Trophoblast cell (in vitro differentiated cells and primary cell): ENCODE measurements around the gene GALNT7.

Experiments
- DNase-seq, 2 donors: peaks; one replicate each; pipeline ENCODE4 v3.0.0-alpha.2; 2016
- H2AFZ ChIP-seq: 2 replicates; pipeline ENCODE4 v1.6.1; 2013; ENCODE audit warnings: low read length, moderate library complexity, mild to moderate bottlenecking; ENCODE audit not compliant: insufficient read depth, poor library complexity
- H2AK5ac ChIP-seq: 2 replicates; pipeline ENCODE4 v1.6.1; 2013; ENCODE audit warnings: mild to moderate bottlenecking, low read length
- H2BK120ac ChIP-seq: 2 replicates; pipeline ENCODE4 v1.6.1; 2013; ENCODE audit warnings: low read length, mild to moderate bottlenecking, moderate library complexity; ENCODE audit not compliant: insufficient read depth, poor library complexity
- H2BK12ac ChIP-seq: 2 replicates; pipeline ENCODE4 v1.6.1; 2013; ENCODE audit warnings: mild to moderate bottlenecking, low read length, moderate library complexity
- H2BK5ac ChIP-seq: 2 replicates; pipeline ENCODE4 v1.6.1; 2013; ENCODE audit warnings: low read length, low read depth, moderate library complexity, mild to moderate bottlenecking; ENCODE audit not compliant: poor library complexity
- H3K14ac ChIP-seq: 2 replicates; pipeline ENCODE4 v1.6.1; 2013; ENCODE audit warnings: mild to moderate bottlenecking, low read length
- H3K18ac ChIP-seq: 2 replicates; pipeline ENCODE4 v1.6.1; 2013; ENCODE audit warnings: mild to moderate bottlenecking, low read length
- H3K23ac ChIP-seq: 2 replicates; pipeline ENCODE4 v1.6.1; 2013; ENCODE audit warnings: low read length
- H3K27ac ChIP-seq: 2 replicates; pipeline ENCODE4 v1.5.1; 2013; ENCODE audit warnings: low read depth, mild to moderate bottlenecking, inconsistent platforms, low read length, moderate library complexity
- H3K27me3 ChIP-seq: 2 replicates; pipeline ENCODE4 v1.6.1; 2013; ENCODE audit warnings: inconsistent platforms, mild to moderate bottlenecking, low read length, moderate library complexity; ENCODE audit not compliant: insufficient read depth
- H3K36me3 ChIP-seq, 2 experiments: 1 replicate in 1 of 2; 2 replicates in 1 of 2; pipeline ENCODE4 v1.6.1; 2013; ENCODE audit warnings: low read length in 2 of 2, mild to moderate bottlenecking in 2 of 2, moderate library complexity in 1 of 2; ENCODE audit not compliant: insufficient read depth in 2 of 2, control insufficient read depth in 1 of 2
- H3K4ac ChIP-seq: 2 replicates; pipeline ENCODE4 v1.6.1; 2013; ENCODE audit warnings: low read depth, mild to moderate bottlenecking, low read length, moderate library complexity
- H3K4me1 ChIP-seq, 2 experiments: 1 replicate in 1 of 2; 2 replicates in 1 of 2; pipeline ENCODE4 v1.6.1; 2013; ENCODE audit warnings: low read length in 2 of 2, mild to moderate bottlenecking in 2 of 2, moderate library complexity in 1 of 2; ENCODE audit not compliant: insufficient read depth in 2 of 2, control insufficient read depth in 1 of 2
- H3K4me2 ChIP-seq: 2 replicates; pipeline ENCODE4 v1.6.1; 2013; ENCODE audit warnings: inconsistent platforms, mild to moderate bottlenecking, low read length, moderate library complexity
- H3K4me3 ChIP-seq: 2 replicates; pipeline ENCODE4 v1.5.1; 2013; ENCODE audit warnings: mild to moderate bottlenecking, low read depth, low read length, inconsistent platforms
- H3K79me1 ChIP-seq: one replicate; pipeline ENCODE4 v1.6.1; 2013; ENCODE audit warnings: low read length
- H3K79me2 ChIP-seq: 2 replicates; pipeline ENCODE4 v1.6.1; 2013; ENCODE audit warnings: low read length, mild to moderate bottlenecking; ENCODE audit not compliant: control insufficient read depth, insufficient read depth, poor library complexity
- H3K9ac ChIP-seq: 2 replicates; pipeline ENCODE4 v1.6.1; 2013; ENCODE audit warnings: mild to moderate bottlenecking, low read length
- H3K9me3 ChIP-seq: 2 replicates; pipeline ENCODE4 v1.6.1; 2013; ENCODE audit warnings: low read depth, mild to moderate bottlenecking, control low read depth, inconsistent platforms, low read length; ENCODE audit not compliant: insufficient read depth
- H4K12ac ChIP-seq: 2 replicates; pipeline ENCODE4 v1.6.1; 2013; ENCODE audit warnings: low read depth, mild to moderate bottlenecking, low read length, moderate library complexity
- H4K8ac ChIP-seq: 2 replicates; pipeline ENCODE4 v1.6.1; 2013; ENCODE audit warnings: low read depth, mild to moderate bottlenecking, low read length, moderate library complexity
- H4K91ac ChIP-seq: one replicate; pipeline ENCODE4 v1.6.1; 2013; ENCODE audit warnings: low read depth, mild to moderate bottlenecking, low read length, moderate library complexity
- WGBS: extraction: QIAGEN DNeasy Blood & Tissue Kit; methylation state at CpG from one replicate; pipeline ENCODE4 v1.1.7; 2013; ENCODE audit warnings: missing lambda C conversion rate; ENCODE audit not compliant: insufficient read length, insufficient coverage; ENCODE audit errors: extremely low coverage; 5-methylcytosine and 5-hydroxymethylcytosine counted together

Gene GALNT7

GRCh38 chr4:173360587-173361221 is 192.1 kb downstream of the GALNT7 start:
- Histone ChIP-seq H3K9ac (no peak overlapping the region), H3K79me2 (no peaks in the 10 kb centered on the region), H3K4me2 (no peak overlapping the region), H3K23ac (no peak overlapping the region), H2AFZ (no peak overlapping the region), H3K9me3 (no peaks in the 10 kb centered on the region), H3K27ac (no peak overlapping the region), H3K4ac (no peak overlapping the region), H2AK5ac (no peak overlapping the region), H3K4me1 (no peaks in the 10 kb centered on the region), H3K4me3 (no peak overlapping the region), H2BK120ac (no peak overlapping the region), H3K27me3 (no peaks in the 10 kb centered on the region), H3K18ac (no peak overlapping the region), H3K14ac (no peak overlapping the region), H3K79me1 (no peaks in the 10 kb centered on the region), H4K8ac (no peak overlapping the region), H4K12ac (no peak overlapping the region), H4K91ac (no peak overlapping the region), H2BK12ac (no peak overlapping the region), H3K36me3 (no peaks in the 10 kb centered on the region), H2BK5ac (no peak overlapping the region)
- DNase-seq: no peak
- no CpG with 5 or more reads among the region's 5 CpGs for WGBS

- H3K79me2 ChIP-seq: no peaks in the 10 kb centered on the region
- no peaks in the 10 kb centered on the region for H3K36me3 ChIP-seq
- no peak overlapping the region for H2BK12ac ChIP-seq
- no peak overlapping the region for H2AFZ ChIP-seq
- WGBS: no CpG with 5 or more reads among the region's 3 CpGs
- H3K4me3 ChIP-seq: no peak overlapping the region
- no peak overlapping the region for H2BK120ac ChIP-seq
- H3K18ac ChIP-seq: no peak overlapping the region
- no peak overlapping the region for H3K14ac ChIP-seq
- no peak overlapping the region for H2AK5ac ChIP-seq
- H3K9ac ChIP-seq: no peak overlapping the region
- no peak overlapping the region for H4K12ac ChIP-seq
- no peaks in the 10 kb centered on the region for H3K9me3 ChIP-seq
- no peak overlapping the region for H2BK5ac ChIP-seq
- H3K23ac ChIP-seq: no peak overlapping the region
- no peak overlapping the region for H4K8ac ChIP-seq
- no peak overlapping the region for H3K4ac ChIP-seq
- DNase-seq: no peak
- no peak overlapping the region for H3K4me2 ChIP-seq
- no peaks in the 10 kb centered on the region for H3K27me3 ChIP-seq
- no peak overlapping the region for H3K27ac ChIP-seq
- no peaks in the 10 kb centered on the region for H3K79me1 ChIP-seq
- H3K4me1 ChIP-seq: no peaks in the 10 kb centered on the region
- H4K91ac ChIP-seq: no peak overlapping the region
Measured at GRCh38 chr4:173362666-173363065, 194.1 kb downstream of the GALNT7 start.

DNA sequence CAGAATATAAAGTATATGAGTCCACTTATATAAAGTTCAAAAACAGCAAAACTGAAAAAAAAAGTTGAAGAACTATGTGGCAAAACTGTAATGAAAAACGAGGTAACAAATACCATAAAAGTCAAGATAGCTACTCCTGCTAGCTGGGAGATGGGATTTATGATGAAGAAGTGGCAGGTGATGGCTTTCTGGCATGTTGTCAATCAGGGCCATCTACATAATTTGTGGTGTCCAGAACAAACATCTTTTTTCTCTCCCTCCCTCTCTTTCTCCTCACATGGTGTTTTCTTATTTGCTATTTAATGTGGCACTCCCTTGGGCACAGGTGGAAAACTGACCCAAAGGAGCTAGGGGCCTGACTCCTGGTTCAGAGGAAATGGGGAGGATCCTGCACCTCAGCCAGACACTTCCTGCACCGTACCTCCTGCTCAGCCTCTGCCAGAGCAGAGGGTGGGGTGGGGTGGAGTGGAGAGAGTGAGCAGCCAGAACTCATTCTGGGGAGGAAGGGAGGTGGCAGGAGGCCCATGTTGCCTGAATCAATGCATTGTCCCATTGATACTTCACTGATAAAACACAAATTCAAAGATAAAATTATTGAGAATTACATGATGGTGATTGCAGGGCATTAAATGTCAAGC is 196.9 kb downstream of the GALNT7 start:
- peaks cover 2% of the 10 kb centered on the region for H3K79me1 ChIP-seq
- no peak overlapping the region for H2AFZ ChIP-seq
- H4K12ac ChIP-seq: no peak overlapping the region
- no peaks in the 10 kb centered on the region for H3K9me3 ChIP-seq
- H2BK5ac ChIP-seq: no peak overlapping the region
- H3K36me3 ChIP-seq: no peaks in the 10 kb centered on the region
- no peak overlapping the region for H4K8ac ChIP-seq
- H3K18ac ChIP-seq: no peak overlapping the region
- no peaks in the 10 kb centered on the region for H3K27me3 ChIP-seq
- no peak overlapping the region for H2BK120ac ChIP-seq
- no peaks in the 10 kb centered on the region for H3K79me2 ChIP-seq
- H3K4me2 ChIP-seq: no peak overlapping the region
- no peak overlapping the region for H3K9ac ChIP-seq
- H4K91ac ChIP-seq: no peak overlapping the region
- H2AK5ac ChIP-seq: no peak overlapping the region
- no peak for DNase-seq
- no peak overlapping the region for H3K4ac ChIP-seq
- no peak overlapping the region for H3K14ac ChIP-seq
- WGBS: no CpG with 5 or more reads among the region's 2 CpGs
- no peaks in the 10 kb centered on the region for H3K4me1 ChIP-seq
- H3K4me3 ChIP-seq: no peak overlapping the region
- no peak overlapping the region for H3K27ac ChIP-seq
- H3K23ac ChIP-seq: no peak overlapping the region
- no peak overlapping the region for H2BK12ac ChIP-seq

DNA sequence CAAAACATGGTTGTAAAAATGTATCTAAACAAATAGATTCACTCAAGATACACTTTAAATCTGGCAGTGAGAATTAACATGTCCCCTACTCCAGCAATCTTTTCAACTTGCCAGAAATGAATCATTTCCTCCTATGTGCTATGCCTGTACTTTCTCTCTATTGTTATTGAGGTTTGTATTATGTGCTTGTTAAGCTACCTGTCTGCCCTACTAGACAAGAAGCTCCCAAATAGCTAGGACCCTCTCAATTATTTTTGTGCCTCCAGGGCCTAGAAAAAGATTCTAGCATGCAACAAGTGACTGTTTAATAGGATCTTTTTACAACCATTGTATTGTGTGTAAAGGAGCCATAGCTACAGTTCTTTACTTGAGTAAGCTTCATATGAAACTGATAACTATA is 198.7 kb downstream of the GALNT7 start:
- Histone ChIP-seq H2AK5ac (no peak overlapping the region), H3K18ac (no peak overlapping the region), H3K36me3 (no peaks in the 10 kb centered on the region), H3K9me3 (no peaks in the 10 kb centered on the region), H3K4me1 (no peaks in the 10 kb centered on the region), H3K4me2 (no peak overlapping the region), H3K9ac (no peak overlapping the region), H3K23ac (no peak overlapping the region), H2BK120ac (no peak overlapping the region), H2BK12ac (no peak overlapping the region), H3K27me3 (no peaks in the 10 kb centered on the region), H3K79me2 (peaks cover 1% of the 10 kb centered on the region), H4K12ac (no peak overlapping the region), H3K27ac (no peak overlapping the region), H3K79me1 (peaks cover 5% of the 10 kb centered on the region), H4K8ac (no peak overlapping the region), H3K14ac (no peak overlapping the region), H2AFZ (no peak overlapping the region), H2BK5ac (no peak overlapping the region), H4K91ac (no peak overlapping the region), H3K4me3 (no peak overlapping the region), H3K4ac (no peak overlapping the region)
- no peak for DNase-seq
